ENCODE results near the gene EGLN3.
A peak's percentile ranks its signal among the peaks of the same experiment; 100 is the strongest.
"Not testable (repeated sequence)": the region's sequence is repeated elsewhere in the genome, so short reads cannot be mapped to it uniquely, and the experiment has no call there.

The EGLN3 gene

DNA sequence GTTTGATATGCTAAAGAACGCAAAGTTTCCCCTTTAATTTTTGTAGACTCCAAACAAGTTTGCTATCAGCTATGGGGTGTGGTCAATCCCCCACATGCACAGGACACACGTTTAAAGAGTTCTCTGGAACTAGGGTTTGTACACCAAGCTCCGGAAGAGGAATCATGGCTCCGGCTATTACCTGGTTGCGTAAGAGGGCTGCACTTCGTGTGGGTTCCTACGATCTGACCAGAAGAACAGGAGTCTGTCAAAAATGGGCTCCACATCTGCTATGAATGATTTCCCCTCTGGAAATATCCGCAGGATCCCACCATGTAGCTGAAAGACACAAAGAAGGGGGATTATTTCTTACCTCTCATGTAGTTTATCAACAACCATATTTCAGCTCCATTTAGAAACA, 22.0 kb downstream of the EGLN3 start (continued):
- TF ChIP-seq ZNF169 (tag by site-specific recombination; IDR thresholded peaks at IDR 0.05) (no peak), ZNF155 (tag by site-specific recombination; IDR thresholded peaks at IDR 0.05) (no peak), ZNF16 (tag by site-specific recombination; IDR thresholded peaks at IDR 0.05; ENCODE audit: low read depth) (no peak), ZFP37 (tag by site-specific recombination; IDR thresholded peaks at IDR 0.05) (no peak), RBAK (tag by site-specific recombination; IDR thresholded peaks at IDR 0.05) (no peak)

DNA sequence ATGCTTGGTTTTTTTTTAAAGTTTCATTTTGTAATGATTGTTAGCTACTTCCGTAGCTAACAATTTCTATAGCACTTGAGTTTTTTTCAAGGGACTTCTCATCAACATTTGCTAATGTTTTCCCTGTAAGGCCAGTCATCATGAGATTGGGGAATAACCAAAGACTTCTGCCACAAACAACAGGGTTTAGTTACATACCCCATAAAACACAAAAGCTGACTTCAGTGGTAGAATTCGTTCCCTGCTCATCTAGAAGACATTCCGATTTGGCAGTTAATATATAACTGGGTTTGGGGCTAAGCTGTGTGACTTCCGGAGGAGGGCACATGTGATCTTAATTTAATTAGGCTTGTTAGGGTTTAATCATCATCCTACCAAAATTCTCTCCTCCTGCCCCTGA, 22.9 kb downstream of the EGLN3 start:
- TF ChIP-seq ZNF623 (tag by site-specific recombination; IDR thresholded peaks at IDR 0.05) (no peak), ZNF571 (tag by site-specific recombination; IDR thresholded peaks at IDR 0.05) (no peak), ZNF501 (tag by site-specific recombination; IDR thresholded peaks at IDR 0.05) (no peak), ZEB2 (tag by site-specific recombination; IDR thresholded peaks at IDR 0.05) (no peak)
- TF ChIP-seq, protein P1, sequence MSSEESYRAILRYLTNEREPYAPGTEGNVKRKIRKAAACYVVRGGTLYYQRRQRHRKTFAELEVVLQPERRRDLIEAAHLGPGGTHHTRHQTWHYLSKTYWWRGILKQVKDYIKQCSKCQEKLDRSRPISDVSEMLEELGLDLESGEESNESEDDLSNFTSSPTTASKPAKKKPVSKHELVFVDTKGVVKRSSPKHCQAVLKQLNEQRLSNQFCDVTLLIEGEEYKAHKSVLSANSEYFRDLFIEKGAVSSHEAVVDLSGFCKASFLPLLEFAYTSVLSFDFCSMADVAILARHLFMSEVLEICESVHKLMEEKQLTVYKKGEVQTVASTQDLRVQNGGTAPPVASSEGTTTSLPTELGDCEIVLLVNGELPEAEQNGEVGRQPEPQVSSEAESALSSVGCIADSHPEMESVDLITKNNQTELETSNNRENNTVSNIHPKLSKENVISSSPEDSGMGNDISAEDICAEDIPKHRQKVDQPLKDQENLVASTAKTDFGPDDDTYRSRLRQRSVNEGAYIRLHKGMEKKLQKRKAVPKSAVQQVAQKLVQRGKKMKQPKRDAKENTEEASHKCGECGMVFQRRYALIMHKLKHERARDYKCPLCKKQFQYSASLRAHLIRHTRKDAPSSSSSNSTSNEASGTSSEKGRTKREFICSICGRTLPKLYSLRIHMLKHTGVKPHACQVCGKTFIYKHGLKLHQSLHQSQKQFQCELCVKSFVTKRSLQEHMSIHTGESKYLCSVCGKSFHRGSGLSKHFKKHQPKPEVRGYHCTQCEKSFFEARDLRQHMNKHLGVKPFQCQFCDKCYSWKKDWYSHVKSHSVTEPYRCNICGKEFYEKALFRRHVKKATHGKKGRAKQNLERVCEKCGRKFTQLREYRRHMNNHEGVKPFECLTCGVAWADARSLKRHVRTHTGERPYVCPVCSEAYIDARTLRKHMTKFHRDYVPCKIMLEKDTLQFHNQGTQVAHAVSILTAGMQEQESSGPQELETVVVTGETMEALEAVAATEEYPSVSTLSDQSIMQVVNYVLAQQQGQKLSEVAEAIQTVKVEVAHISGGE (tag by site-specific recombination; conservative IDR thresholded peaks at IDR 0.05; ENCODE audit: low read depth), result no peak
- POLR2A ChIA-PET, result no interaction called here
- CTCF ChIA-PET, result no interaction called here
- no peak overlapping the region for H3K4me3 ChIP-seq (ENCODE audit: low read depth, low read length)
- no peaks in the 10 kb centered on the region for H3K9me3 ChIP-seq (ENCODE audit: control insufficient read depth, insufficient read depth, low read depth, low read length)
- peaks cover 0 to 46% of the 10 kb centered on the region in 2 experiments; a peak in 2 of 3 replicates for H3K36me3 ChIP-seq (ENCODE audit: control insufficient read depth in 2 of 2, insufficient read depth in 1 of 2, low read length in 2 of 2)
- no peaks in the 10 kb centered on the region; the same call in 1 of the 2 replicates for H3K4me1 ChIP-seq (ENCODE audit: control insufficient read depth, insufficient read depth, low read length)
- no peak overlapping the region for H3K27ac ChIP-seq (ENCODE audit: extremely low read depth, low read depth, low read length)

DNA sequence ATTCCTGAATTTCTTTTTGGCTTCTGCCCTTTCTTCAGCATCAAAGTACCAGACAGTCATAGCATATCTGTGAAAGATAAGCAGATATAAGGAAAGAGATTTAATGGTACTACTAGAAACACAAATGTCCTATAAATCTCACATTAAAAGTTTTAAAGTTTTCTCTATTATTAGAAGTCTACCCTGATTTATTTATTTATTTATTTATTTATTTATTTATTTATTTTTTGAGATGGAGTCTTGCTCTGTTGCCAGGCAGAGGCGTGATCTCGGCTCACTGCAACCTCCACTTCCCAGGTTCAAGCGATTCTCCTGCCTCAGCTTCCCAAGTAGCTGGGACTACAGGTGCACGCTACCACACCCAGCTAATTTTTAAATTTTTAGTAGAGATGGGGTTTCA, 23.9 kb downstream of the EGLN3 start:
- H3K4me3 ChIP-seq (ENCODE audit: low read depth, low read length); H3K4me1 ChIP-seq (ENCODE audit: control insufficient read depth, insufficient read depth, low read length); POLR2A ChIA-PET; H3K27ac ChIP-seq (ENCODE audit: extremely low read depth, low read depth, low read length); H3K9me3 ChIP-seq (ENCODE audit: control insufficient read depth, insufficient read depth, low read depth, low read length): not testable (repeated sequence)
- CTCF ChIA-PET, result interaction anchor here (0.6 kb wide), 1 partner anchor 9 kb away, joined by 3 read pairs; no protein-coding TSS in a partner anchor
- TF ChIP-seq ZNF555 (tag by site-specific recombination; conservative IDR thresholded peaks at IDR 0.05), result peak; percentile 39; the same call in 1 of the 2 replicates
- peak; percentile 41; the same call in 1 of the 2 replicates for TF ChIP-seq ZNF623 (tag by site-specific recombination; IDR thresholded peaks at IDR 0.05)
- 0 out of 2 replicates have a peak, but pooled peaks have one; percentile 23 for TF ChIP-seq ZNF202 (tag by site-specific recombination; IDR thresholded peaks at IDR 0.05; ENCODE audit: borderline replicate concordance)
- 0 out of 2 replicates have a peak, but pooled peaks have one; percentile 7 for TF ChIP-seq ZNF433 (tag by site-specific recombination; IDR thresholded peaks at IDR 0.05; ENCODE audit: low read depth)
- TF ChIP-seq, protein P2, sequence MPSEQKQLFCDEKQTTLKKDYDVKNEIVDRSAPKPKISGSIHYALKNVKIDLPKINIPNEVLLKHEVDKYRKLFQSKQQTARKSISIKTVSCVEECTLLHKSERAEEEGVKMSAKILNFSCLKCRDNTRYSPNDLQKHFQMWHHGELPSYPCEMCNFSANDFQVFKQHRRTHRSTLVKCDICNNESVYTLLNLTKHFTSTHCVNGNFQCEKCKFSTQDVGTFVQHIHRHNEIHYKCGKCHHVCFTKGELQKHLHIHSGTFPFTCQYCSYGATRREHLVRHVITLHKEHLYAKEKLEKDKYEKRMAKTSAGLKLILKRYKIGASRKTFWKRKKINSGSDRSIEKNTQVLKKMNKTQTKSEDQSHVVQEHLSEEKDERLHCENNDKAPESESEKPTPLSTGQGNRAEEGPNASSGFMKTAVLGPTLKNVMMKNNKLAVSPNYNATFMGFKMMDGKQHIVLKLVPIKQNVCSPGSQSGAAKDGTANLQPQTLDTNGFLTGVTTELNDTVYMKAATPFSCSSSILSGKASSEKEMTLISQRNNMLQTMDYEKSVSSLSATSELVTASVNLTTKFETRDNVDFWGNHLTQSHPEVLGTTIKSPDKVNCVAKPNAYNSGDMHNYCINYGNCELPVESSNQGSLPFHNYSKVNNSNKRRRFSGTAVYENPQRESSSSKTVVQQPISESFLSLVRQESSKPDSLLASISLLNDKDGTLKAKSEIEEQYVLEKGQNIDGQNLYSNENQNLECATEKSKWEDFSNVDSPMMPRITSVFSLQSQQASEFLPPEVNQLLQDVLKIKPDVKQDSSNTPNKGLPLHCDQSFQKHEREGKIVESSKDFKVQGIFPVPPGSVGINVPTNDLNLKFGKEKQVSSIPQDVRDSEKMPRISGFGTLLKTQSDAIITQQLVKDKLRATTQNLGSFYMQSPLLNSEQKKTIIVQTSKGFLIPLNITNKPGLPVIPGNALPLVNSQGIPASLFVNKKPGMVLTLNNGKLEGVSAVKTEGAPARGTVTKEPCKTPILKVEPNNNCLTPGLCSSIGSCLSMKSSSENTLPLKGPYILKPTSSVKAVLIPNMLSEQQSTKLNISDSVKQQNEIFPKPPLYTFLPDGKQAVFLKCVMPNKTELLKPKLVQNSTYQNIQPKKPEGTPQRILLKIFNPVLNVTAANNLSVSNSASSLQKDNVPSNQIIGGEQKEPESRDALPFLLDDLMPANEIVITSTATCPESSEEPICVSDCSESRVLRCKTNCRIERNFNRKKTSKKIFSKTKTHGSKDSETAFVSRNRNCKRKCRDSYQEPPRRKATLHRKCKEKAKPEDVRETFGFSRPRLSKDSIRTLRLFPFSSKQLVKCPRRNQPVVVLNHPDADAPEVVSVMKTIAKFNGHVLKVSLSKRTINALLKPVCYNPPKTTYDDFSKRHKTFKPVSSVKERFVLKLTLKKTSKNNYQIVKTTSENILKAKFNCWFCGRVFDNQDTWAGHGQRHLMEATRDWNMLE (tag by site-specific recombination; conservative IDR thresholded peaks at IDR 0.05; ENCODE audit: low read depth), result peak; percentile 78
- 0 out of 2 replicates have a peak, but pooled peaks have one; percentile 32 for TF ChIP-seq ZNF266 (tag by site-specific recombination; IDR thresholded peaks at IDR 0.05; ENCODE audit: low read depth)
- peak; percentile 59 for TF ChIP-seq ZNF426 (tag by site-specific recombination; IDR thresholded peaks at IDR 0.05)
- peak; percentile 73; the same call in 1 of the 2 replicates for TF ChIP-seq ZNF394 (tag by site-specific recombination; IDR thresholded peaks at IDR 0.05; ENCODE audit: borderline replicate concordance)
- TF ChIP-seq ZBTB8A (tag by site-specific recombination; IDR thresholded peaks at IDR 0.05), result peak; percentile 57; the same call in 1 of the 2 replicates
- H3K36me3 ChIP-seq (ENCODE audit: control insufficient read depth in 2 of 2, insufficient read depth in 1 of 2, low read length in 2 of 2), result peaks cover 3 to 52% of the 10 kb centered on the region in 2 experiments; a peak in 2 of 3 replicates

Data from HEK293 (cell line).